Common myeloid progenitor, CD34-positive (primary cell): ENCODE measurements around the gene SNN.

ENCODE experiments used
- CTCF ChIA-PET: fragments of 350-600 bp; sonication (Branson Sonifier 250); formaldehyde crosslinking; loops from one replicate; lab custom pipeline; 2021; ENCODE audit warnings: antibody characterized with exemption; lab: Charles Lee
- POLR2A ChIA-PET: fragments of 350-600 bp; sonication (Branson Sonifier 250); formaldehyde crosslinking; loops from one replicate; lab custom pipeline; 2021; ENCODE audit warnings: antibody characterized with exemption; lab: Charles Lee
- DNase-seq, 3 donors: peaks; one replicate each; pipeline versions ENCODE4 v3.0.0 to v3.0.0-alpha.2; 2013
- H3K27ac ChIP-seq, 2 experiments: 1 replicate in 1 of 2; 2 replicates in 1 of 2; pipeline ENCODE4 v1.7.0; 2013; ENCODE audit warnings: inconsistent platforms in 2 of 2, low read length in 2 of 2, mild to moderate bottlenecking in 2 of 2, low read depth in 1 of 2, moderate library complexity in 1 of 2; ENCODE audit not compliant: severe bottlenecking in 2 of 2, insufficient read depth in 1 of 2, poor library complexity in 1 of 2
- H3K27me3 ChIP-seq, 5 experiments: replicated peaks in 2 of 5; 1 replicate in 3 of 5; 2 replicates in 2 of 5; pipeline versions ENCODE4 v1.6.1 to v1.7.0; 2013; ENCODE audit warnings: low read length in 4 of 5, mild to moderate bottlenecking in 2 of 5, moderate library complexity in 2 of 5, inconsistent platforms in 1 of 5; ENCODE audit not compliant: insufficient read depth in 5 of 5, control insufficient read depth in 4 of 5
- H3K36me3 ChIP-seq, 4 experiments: 1 replicate in 2 of 4; 2 replicates in 2 of 4; pipeline versions ENCODE4 v1.6.1 to v1.7.0; 2013; ENCODE audit warnings: low read length in 3 of 4, control low read depth in 1 of 4, mild to moderate bottlenecking in 1 of 4; ENCODE audit not compliant: control insufficient read depth in 4 of 4, insufficient read depth in 4 of 4
- H3K4me1 ChIP-seq, 4 experiments: 1 replicate in 3 of 4; 2 replicates in 1 of 4; pipeline versions ENCODE4 v1.6.1 to v1.7.1; 2013; ENCODE audit warnings: low read length in 3 of 4, mild to moderate bottlenecking in 3 of 4, control low read depth in 1 of 4, inconsistent platforms in 1 of 4, moderate library complexity in 1 of 4; ENCODE audit not compliant: control insufficient read depth in 4 of 4, insufficient read depth in 4 of 4; ENCODE audit errors: control extremely low read depth in 1 of 4
- H3K4me3 ChIP-seq, 7 experiments: 1 replicate in 4 of 7; 2 replicates in 3 of 7; pipeline versions ENCODE4 v1.5.1 to v1.7.0; 2013; ENCODE audit warnings: mild to moderate bottlenecking in 7 of 7, low read length in 6 of 7, moderate library complexity in 6 of 7, inconsistent platforms in 2 of 7, low read depth in 2 of 7, control low read depth in 1 of 7; ENCODE audit not compliant: insufficient read depth in 4 of 7, control insufficient read depth in 1 of 7; ENCODE audit errors: extremely low read depth in 1 of 7
- H3K9me3 ChIP-seq, 5 experiments: 1 replicate in 4 of 5; 2 replicates in 1 of 5; pipeline versions ENCODE4 v1.6.1 to v1.7.1; 2013; ENCODE audit warnings: low read length in 4 of 5, mild to moderate bottlenecking in 2 of 5, inconsistent platforms in 1 of 5, low read depth in 1 of 5, moderate library complexity in 1 of 5; ENCODE audit not compliant: control insufficient read depth in 4 of 5, insufficient read depth in 2 of 5; ENCODE audit errors: control extremely low read depth in 1 of 5
- WGBS: methylation state at CpG from one replicate; pipeline ENCODE4 v1.1.5; 2013; ENCODE audit not compliant: insufficient coverage; 5-methylcytosine and 5-hydroxymethylcytosine counted together

SNN gene

GRCh38 chr16:11640987-11641817 is 27.1 kb upstream of the SNN start:
- 32% methylated on average over 15 of the region's 20 CpGs for WGBS
- ChIA-PET CTCF (interaction anchor here (0.8 to 5.2 kb wide), 16 partner anchors 14 to 253 kb away, joined by 3 to 63 read pairs (median 4); no protein-coding TSS in a partner anchor), POLR2A (interaction anchor here (0.9 kb wide), 2 partner anchors 20 to 43 kb away, joined by 3 to 5 read pairs; no protein-coding TSS in a partner anchor)
- Histone ChIP-seq H3K36me3 (no peaks in the 10 kb centered on the region), H3K27ac (no peak overlapping the region), H3K4me3 (no peak overlapping the region), H3K4me1 (peaks cover 0 to 19% (median 13%) of the 10 kb centered on the region in 4 experiments), H3K9me3 (no peaks in the 10 kb centered on the region), H3K27me3 (no peaks in the 10 kb centered on the region)
- peak; percentile 44 to 73 (median 70) for DNase-seq

DNA sequence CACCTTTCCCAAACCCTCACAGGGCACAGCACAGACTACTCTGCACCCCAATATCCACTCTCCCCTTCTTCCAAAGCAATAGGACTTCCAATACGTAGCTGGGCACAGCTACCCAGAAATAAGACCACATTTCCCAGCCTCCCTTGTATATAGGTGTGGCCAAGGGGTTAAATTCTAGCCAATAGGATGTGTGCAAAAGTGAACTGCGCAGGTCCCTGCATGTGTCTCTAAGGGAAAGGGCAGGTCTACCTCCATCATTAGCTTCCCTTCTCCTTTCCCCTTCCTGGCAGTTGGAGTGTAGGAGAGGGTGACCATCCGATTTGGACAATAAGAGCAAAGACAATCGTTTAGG is 25.5 kb upstream of the SNN start:
- no peaks in the 10 kb centered on the region for H3K36me3 ChIP-seq
- H3K27ac ChIP-seq = no peak overlapping the region
- ChIA-PET CTCF (interaction anchor here (0.7 to 5.2 kb wide), 13 partner anchors 11 to 255 kb away, joined by 3 to 63 read pairs (median 4); no protein-coding TSS in a partner anchor), POLR2A (no interaction called here)
- 14% methylated on average over 1 of the region's 4 CpGs for WGBS
- no peak overlapping the region for H3K4me3 ChIP-seq
- H3K27me3 ChIP-seq = no peaks in the 10 kb centered on the region
- H3K9me3 ChIP-seq = no peaks in the 10 kb centered on the region
- H3K4me1 ChIP-seq = peaks cover 0 to 17% (median 12%) of the 10 kb centered on the region in 4 experiments
- DNase-seq = no peak

DNA sequence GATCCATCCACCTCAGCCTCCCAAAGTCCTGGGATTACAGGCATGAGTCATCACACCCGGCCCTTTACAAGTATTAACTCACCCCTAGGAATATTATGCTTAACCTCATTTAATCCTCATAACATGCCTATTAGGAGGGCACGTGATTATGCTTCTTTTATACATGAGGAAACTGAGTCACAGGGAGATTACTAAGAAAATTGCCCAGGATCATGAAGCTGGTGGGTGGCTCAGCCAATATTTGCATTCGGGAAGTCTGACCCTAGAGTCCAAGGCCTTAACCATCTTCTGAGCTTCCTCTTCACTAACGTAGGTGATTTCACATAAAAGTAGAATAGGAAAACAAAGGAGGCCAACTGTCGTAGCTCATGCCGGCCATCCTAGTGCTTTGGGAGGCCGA is 19.0 kb upstream of the SNN start:
- Histone ChIP-seq H3K27me3 (no peaks in the 10 kb centered on the region), H3K4me3 (no peak overlapping the region), H3K4me1 (peaks cover 0 to 15% (median 8%) of the 10 kb centered on the region in 4 experiments), H3K9me3 (no peaks in the 10 kb centered on the region), H3K27ac (no peak overlapping the region), H3K36me3 (no peaks in the 10 kb centered on the region)
- CTCF ChIA-PET = interaction anchor here (0.9 to 1.9 kb wide), 3 partner anchors 23 to 117 kb away, joined by 3 to 5 read pairs (median 3); no protein-coding TSS in a partner anchor
- DNase-seq = no peak
- POLR2A ChIA-PET = interaction anchor here (0.7 kb wide), 1 partner anchor 50 kb away, joined by 3 read pairs; no protein-coding TSS in a partner anchor
- 94% methylated on average over 5 of the region's 7 CpGs for WGBS

- CTCF ChIA-PET = interaction anchor here (0.6 to 2.3 kb wide), 7 partner anchors 9 to 119 kb away, joined by 3 to 7 read pairs (median 3); no protein-coding TSS in a partner anchor
- no peak overlapping the region for H3K4me3 ChIP-seq
- peaks cover 0 to 17% (median 10%) of the 10 kb centered on the region in 4 experiments for H3K4me1 ChIP-seq
- no peaks in the 10 kb centered on the region for H3K36me3 ChIP-seq
- H3K27me3 ChIP-seq = no peaks in the 10 kb centered on the region
- POLR2A ChIA-PET = interaction anchor here (0.7 kb wide), 1 partner anchor 10 kb away, joined by 3 read pairs; no protein-coding TSS in a partner anchor
- H3K27ac ChIP-seq = no peak overlapping the region
- H3K9me3 ChIP-seq = no peaks in the 10 kb centered on the region
- 94% methylated on average over 13 of the region's 18 CpGs for WGBS
- DNase-seq = no peak
These were observed 17.3 kb upstream of the SNN start for GRCh38 chr16:11650641-11651591.

DNA sequence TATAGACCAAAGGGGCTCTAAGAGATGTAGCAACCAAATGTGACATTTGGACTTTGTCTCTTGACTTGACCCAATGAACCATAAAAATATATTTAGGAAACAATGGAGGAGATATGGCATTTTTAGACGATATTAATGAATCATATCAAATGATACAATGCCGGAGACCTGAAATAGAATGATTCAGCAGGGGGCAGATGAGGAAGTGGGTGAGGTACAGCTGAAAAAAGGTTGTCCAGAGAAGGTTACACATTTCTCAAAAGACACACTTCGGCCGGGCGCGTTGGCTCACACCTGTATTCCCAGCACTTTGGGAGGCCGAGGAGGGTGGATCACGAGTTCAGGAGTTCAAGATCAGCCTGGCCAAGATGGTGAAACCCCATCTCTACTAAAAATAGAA is 16.5 kb upstream of the SNN start:
- POLR2A ChIA-PET = interaction anchor here (0.6 kb wide), 1 partner anchor 106 kb away, joined by 4 read pairs; no protein-coding TSS in a partner anchor
- peak in 2 of 3 donors; percentile 51 to 55 for DNase-seq
- peaks cover 0 to 17% (median 10%) of the 10 kb centered on the region in 4 experiments for H3K4me1 ChIP-seq
- H3K27me3 ChIP-seq = no peaks in the 10 kb centered on the region
- no peak overlapping the region for H3K27ac ChIP-seq
- 86% methylated on average over 6 of the region's 8 CpGs for WGBS
- CTCF ChIA-PET = interaction anchor here (0.6 to 2.3 kb wide), 3 partner anchors 13 to 91 kb away, joined by 3 to 7 read pairs (median 3); no protein-coding TSS in a partner anchor
- no peaks in the 10 kb centered on the region for H3K9me3 ChIP-seq
- H3K36me3 ChIP-seq = no peaks in the 10 kb centered on the region
- no peak overlapping the region for H3K4me3 ChIP-seq

GRCh38 chr16:11655655-11656054 is 12.6 kb upstream of the SNN start:
- ChIA-PET CTCF (interaction anchor here (0.7 to 1.8 kb wide), 3 partner anchors 10 to 131 kb away, joined by 3 to 4 read pairs (median 3); no protein-coding TSS in a partner anchor), POLR2A (interaction anchor here (0.7 kb wide), 1 partner anchor 412 kb away, joined by 3 read pairs; no protein-coding TSS in a partner anchor)

More at GRCh38 chr16:11655655-11656054, 12.6 kb upstream of the SNN start:
- H3K4me1 ChIP-seq = peaks cover 0 to 17% (median 10%) of the 10 kb centered on the region in 4 experiments
- H3K9me3 ChIP-seq = no peaks in the 10 kb centered on the region
- 83% methylated on average over 2 of the region's 7 CpGs for WGBS
- no peak overlapping the region for H3K27ac ChIP-seq
- H3K27me3 ChIP-seq = no peaks in the 10 kb centered on the region
- no peak overlapping the region for H3K4me3 ChIP-seq
- no peak for DNase-seq
- no peaks in the 10 kb centered on the region for H3K36me3 ChIP-seq
